HPDE6-E6E7 (cell line): ENCODE data around the gene MLN.
A peak's percentile ranks its signal among the peaks of the same experiment; 100 is the strongest.

Experiments used
- DNase-seq: peaks from one replicate; pipeline ENCODE4 v3.0.0; 2011; ENCODE audit warnings: missing footprints; ENCODE audit errors: extremely low spot score

The MLN gene

DNA sequence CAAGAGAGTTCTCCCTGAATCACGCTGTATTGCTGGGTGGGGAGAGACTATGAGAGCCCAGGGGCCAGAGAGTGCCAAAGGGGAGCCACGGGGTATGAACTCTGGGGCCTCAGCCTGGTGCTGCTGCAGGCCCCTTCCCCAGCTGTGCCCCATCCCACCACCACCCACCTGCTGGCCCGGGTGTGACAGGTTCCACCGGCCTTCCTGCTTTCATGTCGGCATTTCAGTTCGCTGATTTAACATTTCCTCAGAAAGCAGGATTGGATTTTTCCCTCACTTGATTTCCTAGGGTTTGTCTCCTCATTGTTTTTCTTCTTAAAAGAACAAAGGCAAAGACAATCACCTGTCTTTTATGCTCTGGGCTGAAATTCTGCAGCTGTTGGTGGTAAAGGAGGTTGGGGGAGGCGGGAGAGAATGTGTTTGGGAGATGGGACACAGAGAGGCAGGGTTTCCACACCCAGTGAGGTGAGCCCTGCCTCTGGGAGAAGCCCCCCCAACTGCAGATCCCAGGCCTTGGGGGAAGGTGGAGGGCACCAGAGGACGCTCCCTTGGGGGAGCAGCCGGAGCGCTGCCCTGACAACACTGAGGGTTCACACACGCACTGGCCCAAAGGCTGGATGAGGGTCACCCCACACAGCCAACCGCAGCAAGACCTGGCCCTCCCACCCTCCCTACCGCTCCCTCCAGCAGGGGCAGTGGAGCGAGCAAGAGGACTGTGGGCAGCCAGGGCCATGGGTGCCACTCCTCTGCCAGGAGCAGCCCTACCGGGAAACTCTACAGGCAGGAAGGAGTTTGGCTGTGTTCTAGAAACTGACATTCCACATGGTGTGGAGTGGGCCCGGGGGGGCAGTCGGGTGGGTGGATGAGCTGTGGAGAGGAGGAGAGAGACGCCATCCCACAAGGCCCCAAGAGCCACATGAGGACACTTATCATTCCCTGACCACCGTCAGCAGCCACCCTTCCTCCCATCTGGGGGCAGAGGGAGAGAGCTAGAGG is 10.5 kb upstream of the MLN start:
- no peak for DNase-seq

- no peak for DNase-seq
These were observed 9.6 kb upstream of the MLN start for GRCh38 chr6:33813246-33813904.

- DNase-seq: peak; percentile 54
These were observed 8.9 kb upstream of the MLN start for GRCh38 chr6:33812669-33813068.

GRCh38 chr6:33809594-33809993 is 5.8 kb upstream of the MLN start:
- DNase-seq: no peak

- DNase-seq: no peak
These were observed 4.9 kb upstream of the MLN start for GRCh38 chr6:33808641-33809180.

DNA sequence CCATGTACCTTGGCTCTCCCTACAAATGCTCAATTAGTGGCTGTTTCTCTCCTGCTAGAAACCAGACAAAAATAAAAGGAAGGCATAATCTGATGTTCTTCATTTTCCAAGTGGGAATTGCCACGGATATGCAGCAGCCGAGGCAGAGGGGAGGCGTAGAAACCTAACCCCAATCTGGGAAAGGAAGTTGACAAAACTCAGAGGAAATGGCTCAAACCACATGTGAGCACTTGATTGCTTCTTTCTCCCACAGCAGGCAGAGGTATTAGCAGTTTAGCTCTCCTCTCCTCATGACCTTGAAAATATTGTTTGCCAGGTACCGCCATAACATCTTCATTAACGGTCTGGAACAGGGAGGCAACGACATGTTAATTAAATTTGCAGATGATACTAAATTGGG is 3.8 kb upstream of the MLN start:
- DNase-seq: no peak

- no peak for DNase-seq
These were observed 3.0 kb upstream of the MLN start for GRCh38 chr6:33806841-33807240.

DNA sequence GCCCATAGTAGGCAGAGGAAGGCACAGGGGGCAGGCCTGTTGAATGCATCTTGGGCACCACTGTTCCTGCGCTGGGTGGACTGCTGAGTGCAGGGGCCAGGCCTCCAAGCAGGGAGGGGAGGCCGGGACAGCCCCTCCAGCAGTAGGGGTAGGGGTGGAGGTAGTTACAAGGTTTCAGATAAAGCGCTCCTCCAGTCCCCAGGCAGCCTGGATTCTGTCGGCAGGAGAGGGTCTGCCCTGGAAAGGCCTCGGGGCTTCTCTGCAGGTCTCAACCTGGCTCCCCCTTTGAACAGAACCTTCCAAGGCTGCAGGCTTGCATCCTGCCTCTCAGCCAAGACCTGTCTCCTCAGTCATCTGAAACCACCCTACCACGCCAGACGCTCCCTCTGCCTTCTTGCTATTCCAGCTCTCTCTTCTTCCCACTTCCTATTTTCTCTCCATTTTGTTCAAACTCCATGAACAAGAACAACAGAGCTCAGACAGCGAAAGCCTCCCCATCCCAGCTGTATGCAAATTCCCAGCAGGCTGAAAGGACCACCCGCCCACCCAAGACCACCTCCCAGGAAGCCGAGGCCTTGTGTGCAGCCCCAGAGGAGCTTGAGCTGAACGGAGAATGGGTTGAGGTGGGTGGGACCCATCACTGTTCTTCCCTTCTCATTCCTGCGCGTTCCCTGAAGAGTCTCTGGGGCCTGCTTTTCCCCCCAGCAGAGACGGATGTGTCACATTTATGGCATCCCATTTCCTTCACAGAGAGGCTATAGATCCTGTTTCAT is 1.4 kb downstream of the MLN start:
- DNase-seq: no peak

GRCh38 chr6:33801611-33802010 is 2.2 kb downstream of the MLN start:
- no peak for DNase-seq

- DNase-seq: no peak
These were observed 3.4 kb downstream of the MLN start for GRCh38 chr6:33800248-33800969.

DNA sequence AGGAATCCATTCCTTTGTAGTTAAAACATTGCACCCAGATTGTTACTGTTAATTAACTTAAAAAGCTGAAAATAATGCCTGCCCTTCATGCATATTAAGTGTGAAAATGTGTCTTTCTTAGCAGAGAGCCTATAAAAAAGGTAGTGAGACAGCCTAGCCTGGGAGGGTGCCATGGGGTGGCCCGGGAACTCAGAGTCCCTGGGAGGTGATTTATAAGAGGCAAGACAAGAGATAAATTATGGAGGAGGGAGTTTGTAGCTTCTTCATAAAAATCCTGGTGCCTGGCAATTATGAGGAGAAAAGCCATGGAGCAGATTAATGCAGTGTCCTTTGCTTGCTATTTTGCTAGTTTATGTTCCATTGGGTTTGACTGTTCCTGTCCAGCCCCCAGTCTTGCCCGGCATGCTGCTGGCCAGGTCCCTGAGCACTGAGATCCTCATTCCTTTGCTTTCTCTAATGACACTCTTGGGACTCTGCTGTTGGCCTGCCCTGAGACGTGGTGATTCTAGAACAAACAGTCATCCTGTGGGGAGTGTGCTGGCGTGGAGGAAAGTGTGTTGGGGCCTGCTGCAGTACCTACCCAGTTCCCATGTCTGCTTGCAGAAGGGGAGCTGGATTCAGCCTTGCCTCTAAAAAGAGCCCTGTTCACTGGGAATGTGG is 4.2 kb downstream of the MLN start:
- DNase-seq: no peak

GRCh38 chr6:33798343-33798848 is 5.4 kb downstream of the MLN start:
- DNase-seq: no peak

DNA sequence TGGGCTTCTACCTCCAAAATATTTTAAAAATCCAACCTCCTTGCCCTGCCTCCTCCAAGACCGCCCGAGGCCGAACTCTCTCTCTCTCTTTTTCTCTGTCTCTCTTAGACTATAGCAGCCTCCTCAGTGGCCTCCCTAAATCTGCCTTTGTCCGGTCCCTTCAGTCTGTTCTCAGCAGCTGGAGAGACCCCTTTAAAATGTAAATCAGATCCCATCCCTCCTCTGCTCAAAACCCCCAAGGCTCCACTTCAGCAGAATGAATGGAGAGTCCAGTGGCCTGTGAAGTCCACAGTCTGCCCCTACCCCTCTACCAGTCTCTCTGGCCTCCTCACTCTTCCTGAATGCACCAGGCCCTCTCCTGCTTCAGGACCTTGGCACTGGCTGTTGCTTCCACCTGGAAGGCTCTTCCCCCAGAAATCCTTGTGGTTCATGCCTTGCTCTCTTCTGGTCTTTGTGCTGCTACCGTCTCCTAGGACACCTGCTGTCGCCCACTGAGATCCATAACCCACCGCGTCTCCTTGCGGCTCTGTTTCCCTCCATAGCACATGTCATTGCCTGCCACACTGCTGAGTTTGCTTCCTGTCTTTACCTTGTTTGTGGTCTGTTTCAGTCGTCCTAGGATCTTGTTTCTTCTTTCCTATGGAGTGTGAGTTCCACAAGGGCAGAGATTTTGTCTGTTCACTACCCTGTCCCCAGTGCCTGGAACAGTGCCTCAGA is 6.0 kb downstream of the MLN start:
- no peak for DNase-seq

DNA sequence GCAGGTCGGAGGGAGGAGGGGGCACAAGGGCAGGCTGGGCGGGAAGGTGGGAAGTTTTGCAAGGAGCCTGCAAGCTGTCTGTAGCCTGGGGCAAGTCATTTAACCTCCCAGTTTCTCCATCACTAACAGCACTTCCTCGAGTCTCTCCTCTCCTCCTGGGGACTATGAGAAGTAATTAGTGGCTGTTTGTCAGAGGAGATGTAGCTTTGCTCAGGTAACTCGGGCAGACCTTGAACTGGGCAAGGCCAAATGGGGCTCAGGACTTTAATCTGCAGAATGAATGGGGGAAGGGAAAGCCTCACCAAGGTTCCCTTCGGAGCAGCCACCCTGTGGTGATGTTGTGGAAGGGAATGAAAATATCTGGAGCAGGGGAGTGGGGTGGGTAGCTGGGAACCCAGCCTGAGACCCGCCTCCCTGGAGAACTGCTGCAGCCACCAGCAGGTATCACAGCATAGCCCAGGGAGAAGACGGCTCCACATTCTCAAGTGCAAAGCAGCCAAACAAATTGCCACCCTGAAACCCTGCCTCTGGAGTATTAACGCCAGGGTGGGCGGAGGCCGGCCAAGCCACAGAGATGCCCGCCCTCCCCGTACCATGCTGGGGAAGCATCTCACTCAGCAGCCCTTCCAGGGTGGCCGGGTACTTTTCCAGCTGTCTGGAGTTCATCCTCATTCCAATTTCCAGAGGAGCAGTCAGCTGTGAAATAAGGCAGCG is 8.7 kb downstream of the MLN start:
- DNase-seq: no peak

DNA sequence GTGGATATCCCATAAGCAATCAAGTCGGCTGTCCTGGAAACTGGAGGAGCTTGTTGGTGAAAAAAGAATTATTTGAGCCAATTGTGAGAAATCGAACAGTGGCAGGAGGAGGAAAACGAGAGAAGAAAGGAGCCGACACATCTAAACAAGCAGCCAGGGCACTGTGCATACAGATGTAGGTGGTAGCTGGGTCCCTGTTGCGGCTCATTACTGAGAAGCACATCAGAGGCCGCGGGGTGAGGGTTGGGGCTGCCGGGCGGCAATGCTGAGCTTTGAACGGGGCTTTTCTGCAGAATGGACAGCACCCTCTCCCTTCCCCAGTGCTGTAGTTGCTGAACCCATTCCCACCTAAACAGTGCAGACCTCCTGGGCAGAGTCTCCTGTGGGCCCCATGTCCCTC is 10.8 kb downstream of the MLN start:
- no peak for DNase-seq

DNA sequence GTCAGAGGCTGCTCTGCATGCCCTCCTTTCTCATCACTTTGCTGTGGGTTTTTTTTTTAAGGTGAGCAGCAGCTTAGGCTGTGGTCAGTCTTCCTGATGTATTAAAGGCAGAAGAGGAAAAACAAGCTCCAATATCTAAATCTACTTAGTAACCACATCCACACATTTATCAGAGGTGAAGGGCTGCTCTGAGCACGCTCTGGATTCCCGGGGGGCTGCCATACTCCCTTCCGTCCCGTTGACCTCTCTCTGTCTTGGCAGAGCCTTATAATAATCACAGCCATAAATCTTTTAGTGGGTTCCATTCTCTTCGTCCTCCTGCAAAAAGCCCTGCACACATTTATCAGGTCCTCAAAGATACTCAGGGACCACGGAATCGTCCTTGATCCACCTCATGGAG is 12.2 kb downstream of the MLN start:
- no peak for DNase-seq

GRCh38 chr6:33790910-33791309 is 12.9 kb downstream of the MLN start:
- no peak for DNase-seq

GRCh38 chr6:33790379-33790778 is 13.4 kb downstream of the MLN start:
- no peak for DNase-seq

DNA sequence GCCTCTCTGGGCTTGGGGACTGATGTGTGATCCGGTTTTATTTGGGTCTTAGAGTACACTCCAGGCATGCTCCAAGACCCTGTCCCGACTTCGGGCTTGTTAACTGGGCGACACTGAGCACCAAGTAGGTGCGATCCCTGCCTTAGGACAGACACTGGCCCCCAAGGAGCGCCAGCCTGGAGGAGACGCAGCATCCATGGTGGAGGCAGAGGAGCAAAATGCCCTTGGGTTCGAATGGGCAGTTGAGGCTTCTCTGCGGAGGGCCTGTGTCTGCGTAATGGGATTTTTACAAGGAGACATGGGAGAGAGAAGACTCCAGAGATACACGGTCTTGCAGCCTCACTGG is 14.3 kb downstream of the MLN start:
- no peak for DNase-seq
